GM23338 (cell line): ENCODE data around the gene RAI14. TPM values are rescaled to one million over a fixed set of nuclear protein-coding genes. Genes with fewer than 3 reads are reported as not detected.
A peak's percentile ranks its signal among the peaks of the same experiment; 100 is the strongest.

Experiments
- ATAC-seq: fragments of 200-7000 bp; cut with Tn5 transposase; 3 replicates; pipeline ENCODE4 v1.9.1; 2020
- DNase-seq: peaks from one replicate; pipeline ENCODE4 v3.0.0-alpha.2; 2015; ENCODE audit warnings: low spot score
- H2AFZ ChIP-seq: fragments of 200-600 bp; sonication (generic); 2 replicates; pipeline ENCODE4 v1.8.0; 2016; ENCODE audit warnings: antibody characterized with exemption, mild to moderate bottlenecking, moderate library complexity
- H3F3A ChIP-seq: fragments of 200-600 bp; sonication (generic); replicated peaks from 2 replicates; pipeline ENCODE4 v1.8.0; 2017; ENCODE audit warnings: antibody characterized with exemption, mixed run types, low read depth
- H3K27ac ChIP-seq: fragments of 200-600 bp; sonication (generic); 2 replicates; pipeline ENCODE4 v1.6.1; 2016; ENCODE audit warnings: low read depth
- H3K27me3 ChIP-seq: fragments of 200-600 bp; sonication (generic); 2 replicates; pipeline ENCODE4 v1.8.0; 2016; ENCODE audit warnings: mild to moderate bottlenecking, mixed run types, moderate library complexity; ENCODE audit not compliant: insufficient read depth
- H3K36me3 ChIP-seq: fragments of 200-600 bp; sonication (generic); 2 replicates; pipeline ENCODE4 v1.8.0; 2016; ENCODE audit warnings: mild to moderate bottlenecking; ENCODE audit not compliant: insufficient read depth
- H3K4me1 ChIP-seq: fragments of 200-600 bp; sonication (generic); 2 replicates; pipeline ENCODE4 v1.8.0; 2016; ENCODE audit warnings: mild to moderate bottlenecking, moderate library complexity; ENCODE audit not compliant: insufficient read depth
- H3K4me2 ChIP-seq: fragments of 200-600 bp; sonication (generic); 2 replicates; pipeline ENCODE4 v1.7.1; 2017; ENCODE audit warnings: mixed run types
- H3K4me3 ChIP-seq: fragments of 200-600 bp; sonication (generic); 2 replicates; pipeline ENCODE4 v1.6.1; 2016; ENCODE audit warnings: mixed run types
- H3K79me2 ChIP-seq: fragments of 200-600 bp; sonication (generic); replicated peaks from 2 replicates; pipeline ENCODE4 v1.8.0; 2017; ENCODE audit warnings: mild to moderate bottlenecking; ENCODE audit not compliant: insufficient read depth
- H3K9me2 ChIP-seq: fragments of 200-600 bp; sonication (generic); 2 replicates; pipeline ENCODE4 v1.8.0; 2017; ENCODE audit not compliant: insufficient read depth
- H4K20me1 ChIP-seq: fragments of 200-600 bp; sonication (generic); replicated peaks from 2 replicates; pipeline ENCODE4 v1.8.0; 2017; ENCODE audit warnings: mild to moderate bottlenecking; ENCODE audit not compliant: insufficient read depth
- H3K27ac Mint-ChIP-seq: 2 replicates; pipeline ENCODE4 v1.8.0; 2020; ENCODE audit warnings: inconsistent platforms, mild to moderate bottlenecking, moderate library complexity, mixed read lengths
- H3K27me3 Mint-ChIP-seq: 3 replicates; pipeline ENCODE4 v1.8.0; 2022; ENCODE audit warnings: low read depth, mild to moderate bottlenecking, moderate library complexity, mixed read lengths, inconsistent platforms; ENCODE audit not compliant: insufficient read depth, poor library complexity
- H3K36me3 Mint-ChIP-seq: 3 replicates; pipeline ENCODE4 v1.8.0; 2021; ENCODE audit warnings: low read depth, mild to moderate bottlenecking, inconsistent platforms, moderate library complexity, mixed read lengths
- H3K4me1 Mint-ChIP-seq: 3 replicates; pipeline ENCODE4 v1.8.0; 2020; ENCODE audit warnings: mild to moderate bottlenecking, inconsistent platforms, mixed read lengths
- H3K4me3 Mint-ChIP-seq: 3 replicates; pipeline ENCODE4 v1.8.0; 2021; ENCODE audit warnings: moderate library complexity, mild to moderate bottlenecking, inconsistent platforms, mixed read lengths
- H3K9me3 Mint-ChIP-seq: 3 replicates; pipeline ENCODE4 v1.8.0; 2020; ENCODE audit warnings: moderate library complexity, mild to moderate bottlenecking, inconsistent platforms, mixed read lengths
- CREB1 ChIP-seq: fragments of 250-450 bp; sonication (Bioruptor Pico); IDR thresholded peaks from 2 replicates; pipeline ENCODE4 v1.5.0; 2020; ENCODE audit warnings: low read depth, mild to moderate bottlenecking, moderate library complexity
- ETS1 ChIP-seq: IDR thresholded peaks from 2 replicates; pipeline ENCODE4 v1.6.1; 2016; ENCODE audit warnings: antibody characterized with exemption
- EZH2phosphoT487 ChIP-seq: fragments of 200-600 bp; sonication (generic); IDR thresholded peaks from one replicate; pipeline ENCODE4 v1.8.1; 2018; ENCODE audit warnings: antibody characterized with exemption; ENCODE audit not compliant: unreplicated experiment
- JUNB ChIP-seq: IDR thresholded peaks from one replicate; pipeline ENCODE4 v1.6.1; 2016; ENCODE audit warnings: antibody characterized with exemption; ENCODE audit not compliant: unreplicated experiment
- POLR2AphosphoS5 ChIP-seq: IDR thresholded peaks from 2 replicates; pipeline ENCODE4 v1.6.1; 2016; ENCODE audit warnings: antibody characterized with exemption, low read depth
- ZNF114 ChIP-seq: fragments of 250-450 bp; sonication (Bioruptor Pico); IDR thresholded peaks from 2 replicates; pipeline ENCODE4 v1.5.0; 2020; ENCODE audit warnings: mild to moderate bottlenecking, moderate library complexity
- ZNF331 ChIP-seq: fragments of 250-450 bp; sonication (Bioruptor Pico); IDR thresholded peaks from 2 replicates; pipeline ENCODE4 v1.5.0; 2020; ENCODE audit warnings: low read depth, mild to moderate bottlenecking, moderate library complexity
- polyA plus RNA-seq: library from polyadenylated mRNA; unstranded; fragments of >200 nt; fragmentation: Nextera tagmentation; extraction: Ambion mirVana; gene quantifications from 2 replicates; pipeline ENCODE4 v1.2.1, GENCODE V29; 2016
- total RNA-seq: library from RNA; depleted of rRNA; stranded (reverse); fragments of >200 nt; shearing (Covaris generic); gene quantifications from 2 replicates; pipeline ENCODE4 v1.2.3, GENCODE V29; 2014
- TF ChIP-seq, protein P1 (sequence below): IDR thresholded peaks from one replicate; pipeline ENCODE4 v1.6.1; 2018; ENCODE audit warnings: antibody characterized with exemption; ENCODE audit not compliant: unreplicated experiment
- TF ChIP-seq, protein P2 (sequence below): fragments of 250-450 bp; sonication (Bioruptor Pico); IDR thresholded peaks from 2 replicates; pipeline ENCODE4 v1.5.0; 2020; ENCODE audit warnings: mild to moderate bottlenecking, moderate library complexity
- TF ChIP-seq, protein P3 (sequence below), 2 experiments: fragments of 200-600 bp in 1 of 2; sonication (generic) in 1 of 2; conservative IDR thresholded peaks; 2 replicates each; pipeline versions ENCODE4 v1.5.1 to v1.6.1; 2016 to 2017; ENCODE audit warnings: antibody characterized with exemption in 2 of 2, low read depth in 2 of 2, mild to moderate bottlenecking in 2 of 2, moderate library complexity in 1 of 2

The RAI14 gene
- total and polyA plus RNA-seq, 2 experiments from 2014 or later = 58.8 to 95.8 TPM

DNA sequence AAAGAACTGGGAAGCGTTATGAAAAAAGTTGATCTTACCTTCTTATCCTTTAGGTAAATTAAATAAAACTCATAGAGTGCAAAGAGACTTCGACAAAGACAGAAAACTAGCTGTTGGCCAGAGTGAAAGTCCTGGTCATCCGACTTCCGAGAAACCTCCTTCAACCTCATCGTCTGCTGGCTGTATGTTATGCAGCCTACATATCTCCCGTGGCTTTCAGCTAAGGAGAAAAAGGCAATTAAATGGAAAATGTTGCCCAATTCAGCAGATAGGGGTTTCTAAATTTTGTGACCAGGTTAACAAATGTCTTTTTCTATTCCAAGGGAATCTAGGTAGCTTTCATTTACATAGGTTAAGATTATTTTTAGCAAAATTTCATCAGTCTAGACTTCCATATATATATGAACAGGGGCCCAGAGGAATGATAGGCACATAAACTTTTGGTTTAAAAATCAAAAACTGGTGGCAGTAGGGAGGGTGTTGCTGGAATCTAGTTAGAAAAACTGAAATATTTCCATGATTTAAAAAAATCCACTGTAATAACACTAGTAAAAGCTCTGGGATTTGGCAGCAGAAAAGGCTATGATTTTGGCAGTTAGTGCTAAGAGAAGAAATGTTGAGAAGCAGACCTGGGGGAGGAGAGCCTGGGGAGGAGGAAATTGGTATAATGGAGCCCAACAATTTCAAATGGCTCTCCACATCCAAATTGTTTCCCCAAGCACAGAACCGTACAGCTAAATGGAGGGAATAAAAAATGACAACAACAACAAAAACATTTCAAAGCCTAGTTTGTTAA, 32.1 kb downstream of the RAI14 start (continued):
- TF ChIP-seq ETS1 = no peak
- TF ChIP-seq, protein P1, sequence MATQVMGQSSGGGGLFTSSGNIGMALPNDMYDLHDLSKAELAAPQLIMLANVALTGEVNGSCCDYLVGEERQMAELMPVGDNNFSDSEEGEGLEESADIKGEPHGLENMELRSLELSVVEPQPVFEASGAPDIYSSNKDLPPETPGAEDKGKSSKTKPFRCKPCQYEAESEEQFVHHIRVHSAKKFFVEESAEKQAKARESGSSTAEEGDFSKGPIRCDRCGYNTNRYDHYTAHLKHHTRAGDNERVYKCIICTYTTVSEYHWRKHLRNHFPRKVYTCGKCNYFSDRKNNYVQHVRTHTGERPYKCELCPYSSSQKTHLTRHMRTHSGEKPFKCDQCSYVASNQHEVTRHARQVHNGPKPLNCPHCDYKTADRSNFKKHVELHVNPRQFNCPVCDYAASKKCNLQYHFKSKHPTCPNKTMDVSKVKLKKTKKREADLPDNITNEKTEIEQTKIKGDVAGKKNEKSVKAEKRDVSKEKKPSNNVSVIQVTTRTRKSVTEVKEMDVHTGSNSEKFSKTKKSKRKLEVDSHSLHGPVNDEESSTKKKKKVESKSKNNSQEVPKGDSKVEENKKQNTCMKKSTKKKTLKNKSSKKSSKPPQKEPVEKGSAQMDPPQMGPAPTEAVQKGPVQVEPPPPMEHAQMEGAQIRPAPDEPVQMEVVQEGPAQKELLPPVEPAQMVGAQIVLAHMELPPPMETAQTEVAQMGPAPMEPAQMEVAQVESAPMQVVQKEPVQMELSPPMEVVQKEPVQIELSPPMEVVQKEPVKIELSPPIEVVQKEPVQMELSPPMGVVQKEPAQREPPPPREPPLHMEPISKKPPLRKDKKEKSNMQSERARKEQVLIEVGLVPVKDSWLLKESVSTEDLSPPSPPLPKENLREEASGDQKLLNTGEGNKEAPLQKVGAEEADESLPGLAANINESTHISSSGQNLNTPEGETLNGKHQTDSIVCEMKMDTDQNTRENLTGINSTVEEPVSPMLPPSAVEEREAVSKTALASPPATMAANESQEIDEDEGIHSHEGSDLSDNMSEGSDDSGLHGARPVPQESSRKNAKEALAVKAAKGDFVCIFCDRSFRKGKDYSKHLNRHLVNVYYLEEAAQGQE = no peak

DNA sequence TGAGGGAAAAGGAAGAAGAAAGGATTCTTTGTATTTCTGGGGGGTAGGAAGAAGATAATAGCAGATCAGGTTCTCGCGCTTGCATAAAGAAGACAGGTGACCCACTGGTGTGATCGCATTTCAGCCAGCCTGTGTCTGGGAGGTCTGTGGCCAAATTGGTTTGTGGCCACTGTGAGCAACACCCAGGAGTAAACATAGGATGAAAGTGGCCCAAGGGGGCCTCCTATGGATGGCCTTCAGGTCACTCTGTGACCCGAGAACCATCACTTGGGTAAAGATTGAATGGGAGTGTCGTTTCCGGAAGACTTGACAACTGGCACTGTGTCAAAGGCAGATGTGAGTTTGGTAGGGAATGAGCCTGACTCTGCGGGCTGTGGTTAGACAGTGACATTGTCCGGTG, 34.2 kb downstream of the RAI14 start:
- Histone ChIP-seq H3K9me2 (no peaks in the 10 kb centered on the region), H3K4me2 (no peak overlapping the region), H3K4me3 (no peak overlapping the region), H3K36me3 (peaks cover 14% of the 10 kb centered on the region; the same call in 1 of the 2 replicates), H3K27ac (peak overlapping the region; percentile 53; the same call in 1 of the 2 replicates), H3K79me2 (peaks cover 96% of the 10 kb centered on the region), H3F3A (peaks cover 6% of the 10 kb centered on the region; the same call in 1 of the 2 replicates), H2AFZ (no peak overlapping the region), H4K20me1 (peaks cover 13% of the 10 kb centered on the region), H3K27me3 (no peaks in the 10 kb centered on the region), H3K4me1 (peaks cover 43% of the 10 kb centered on the region)
- H3K4me1 Mint-ChIP-seq = peaks cover 54% of the 10 kb centered on the region
- H3K27ac Mint-ChIP-seq = peak overlapping the region; percentile 42; the same call in 1 of the 2 replicates
- peaks cover 60% of the 10 kb centered on the region for H3K36me3 Mint-ChIP-seq
- no peak for DNase-seq
- H3K4me3 Mint-ChIP-seq = peak overlapping the region; percentile 3; the same call in 1 of the 3 replicates
- no peak for ATAC-seq
- no peaks in the 10 kb centered on the region for H3K9me3 Mint-ChIP-seq
- peaks cover 2% of the 10 kb centered on the region for H3K27me3 Mint-ChIP-seq
- no peak for TF ChIP-seq ZNF331 (CRISPR knock-in tag)
- TF ChIP-seq, protein P2, sequence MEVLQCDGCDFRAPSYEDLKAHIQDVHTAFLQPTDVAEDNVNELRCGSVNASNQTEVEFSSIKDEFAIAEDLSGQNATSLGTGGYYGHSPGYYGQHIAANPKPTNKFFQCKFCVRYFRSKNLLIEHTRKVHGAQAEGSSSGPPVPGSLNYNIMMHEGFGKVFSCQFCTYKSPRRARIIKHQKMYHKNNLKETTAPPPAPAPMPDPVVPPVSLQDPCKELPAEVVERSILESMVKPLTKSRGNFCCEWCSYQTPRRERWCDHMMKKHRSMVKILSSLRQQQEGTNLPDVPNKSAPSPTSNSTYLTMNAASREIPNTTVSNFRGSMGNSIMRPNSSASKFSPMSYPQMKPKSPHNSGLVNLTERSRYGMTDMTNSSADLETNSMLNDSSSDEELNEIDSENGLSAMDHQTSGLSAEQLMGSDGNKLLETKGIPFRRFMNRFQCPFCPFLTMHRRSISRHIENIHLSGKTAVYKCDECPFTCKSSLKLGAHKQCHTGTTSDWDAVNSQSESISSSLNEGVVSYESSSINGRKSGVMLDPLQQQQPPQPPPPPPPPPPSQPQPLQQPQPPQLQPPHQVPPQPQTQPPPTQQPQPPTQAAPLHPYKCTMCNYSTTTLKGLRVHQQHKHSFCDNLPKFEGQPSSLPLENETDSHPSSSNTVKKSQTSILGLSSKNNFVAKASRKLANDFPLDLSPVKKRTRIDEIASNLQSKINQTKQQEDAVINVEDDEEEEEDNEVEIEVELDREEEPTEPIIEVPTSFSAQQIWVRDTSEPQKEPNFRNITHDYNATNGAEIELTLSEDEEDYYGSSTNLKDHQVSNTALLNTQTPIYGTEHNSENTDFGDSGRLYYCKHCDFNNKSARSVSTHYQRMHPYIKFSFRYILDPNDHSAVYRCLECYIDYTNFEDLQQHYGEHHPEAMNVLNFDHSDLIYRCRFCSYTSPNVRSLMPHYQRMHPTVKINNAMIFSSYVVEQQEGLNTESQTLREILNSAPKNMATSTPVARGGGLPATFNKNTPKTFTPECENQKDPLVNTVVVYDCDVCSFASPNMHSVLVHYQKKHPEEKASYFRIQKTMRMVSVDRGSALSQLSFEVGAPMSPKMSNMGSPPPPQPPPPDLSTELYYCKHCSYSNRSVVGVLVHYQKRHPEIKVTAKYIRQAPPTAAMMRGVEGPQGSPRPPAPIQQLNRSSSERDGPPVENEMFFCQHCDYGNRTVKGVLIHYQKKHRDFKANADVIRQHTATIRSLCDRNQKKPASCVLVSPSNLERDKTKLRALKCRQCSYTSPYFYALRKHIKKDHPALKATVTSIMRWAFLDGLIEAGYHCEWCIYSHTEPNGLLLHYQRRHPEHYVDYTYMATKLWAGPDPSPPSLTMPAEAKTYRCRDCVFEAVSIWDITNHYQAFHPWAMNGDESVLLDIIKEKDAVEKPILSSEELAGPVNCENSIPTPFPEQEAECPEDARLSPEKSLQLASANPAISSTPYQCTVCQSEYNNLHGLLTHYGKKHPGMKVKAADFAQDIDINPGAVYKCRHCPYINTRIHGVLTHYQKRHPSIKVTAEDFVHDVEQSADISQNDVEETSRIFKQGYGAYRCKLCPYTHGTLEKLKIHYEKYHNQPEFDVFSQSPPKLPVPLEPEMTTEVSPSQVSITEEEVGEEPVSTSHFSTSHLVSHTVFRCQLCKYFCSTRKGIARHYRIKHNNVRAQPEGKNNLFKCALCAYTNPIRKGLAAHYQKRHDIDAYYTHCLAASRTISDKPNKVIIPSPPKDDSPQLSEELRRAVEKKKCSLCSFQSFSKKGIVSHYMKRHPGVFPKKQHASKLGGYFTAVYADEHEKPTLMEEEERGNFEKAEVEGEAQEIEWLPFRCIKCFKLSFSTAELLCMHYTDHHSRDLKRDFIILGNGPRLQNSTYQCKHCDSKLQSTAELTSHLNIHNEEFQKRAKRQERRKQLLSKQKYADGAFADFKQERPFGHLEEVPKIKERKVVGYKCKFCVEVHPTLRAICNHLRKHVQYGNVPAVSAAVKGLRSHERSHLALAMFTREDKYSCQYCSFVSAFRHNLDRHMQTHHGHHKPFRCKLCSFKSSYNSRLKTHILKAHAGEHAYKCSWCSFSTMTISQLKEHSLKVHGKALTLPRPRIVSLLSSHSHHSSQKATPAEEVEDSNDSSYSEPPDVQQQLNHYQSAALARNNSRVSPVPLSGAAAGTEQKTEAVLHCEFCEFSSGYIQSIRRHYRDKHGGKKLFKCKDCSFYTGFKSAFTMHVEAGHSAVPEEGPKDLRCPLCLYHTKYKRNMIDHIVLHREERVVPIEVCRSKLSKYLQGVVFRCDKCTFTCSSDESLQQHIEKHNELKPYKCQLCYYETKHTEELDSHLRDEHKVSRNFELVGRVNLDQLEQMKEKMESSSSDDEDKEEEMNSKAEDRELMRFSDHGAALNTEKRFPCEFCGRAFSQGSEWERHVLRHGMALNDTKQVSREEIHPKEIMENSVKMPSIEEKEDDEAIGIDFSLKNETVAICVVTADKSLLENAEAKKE (CRISPR knock-in tag) = no peak
- no peak for TF ChIP-seq ZNF114 (CRISPR knock-in tag)
- TF ChIP-seq, protein P3, sequence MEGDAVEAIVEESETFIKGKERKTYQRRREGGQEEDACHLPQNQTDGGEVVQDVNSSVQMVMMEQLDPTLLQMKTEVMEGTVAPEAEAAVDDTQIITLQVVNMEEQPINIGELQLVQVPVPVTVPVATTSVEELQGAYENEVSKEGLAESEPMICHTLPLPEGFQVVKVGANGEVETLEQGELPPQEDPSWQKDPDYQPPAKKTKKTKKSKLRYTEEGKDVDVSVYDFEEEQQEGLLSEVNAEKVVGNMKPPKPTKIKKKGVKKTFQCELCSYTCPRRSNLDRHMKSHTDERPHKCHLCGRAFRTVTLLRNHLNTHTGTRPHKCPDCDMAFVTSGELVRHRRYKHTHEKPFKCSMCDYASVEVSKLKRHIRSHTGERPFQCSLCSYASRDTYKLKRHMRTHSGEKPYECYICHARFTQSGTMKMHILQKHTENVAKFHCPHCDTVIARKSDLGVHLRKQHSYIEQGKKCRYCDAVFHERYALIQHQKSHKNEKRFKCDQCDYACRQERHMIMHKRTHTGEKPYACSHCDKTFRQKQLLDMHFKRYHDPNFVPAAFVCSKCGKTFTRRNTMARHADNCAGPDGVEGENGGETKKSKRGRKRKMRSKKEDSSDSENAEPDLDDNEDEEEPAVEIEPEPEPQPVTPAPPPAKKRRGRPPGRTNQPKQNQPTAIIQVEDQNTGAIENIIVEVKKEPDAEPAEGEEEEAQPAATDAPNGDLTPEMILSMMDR (conservative IDR thresholded peaks at IDR 0.05; ENCODE audit: low read depth in 2 of 2) = no peak
- no peak for TF ChIP-seq ETS1
- TF ChIP-seq CREB1 (CRISPR knock-in tag) = no peak
- TF ChIP-seq EZH2phosphoT487 = no peak
- no peak for TF ChIP-seq JUNB
- no peak for TF ChIP-seq POLR2AphosphoS5
